Heart right ventricle (tissue), 16 donors: ENCODE results near the gene TSPYL1. TPM values are rescaled to one million over a fixed set of nuclear protein-coding genes. Genes with fewer than 3 reads are reported as not detected.

ENCODE experiments used
- ATAC-seq, 8 donors: fragments of 200-7000 bp; cut with Tn5 transposase; one replicate each; pipeline ENCODE4 v1.9.1; 2020; ENCODE audit warnings: mild to moderate bottlenecking in 8 of 8, moderate library complexity in 8 of 8, moderate number of reproducible peaks in 1 of 8
- DNase-seq, 2 donors: peaks; one replicate each; pipeline ENCODE4 v3.0.0-alpha.2; 2020
- H3K27ac ChIP-seq, 10 donors: fragments of 200-600 bp; sonication (generic) in 2 of 10; one replicate each; pipeline versions ENCODE4 v1.5.0 to v1.8.0; 2020 to 2022; ENCODE audit warnings: mild to moderate bottlenecking in 3 of 10
- H3K27me3 ChIP-seq, 7 donors: fragments of 200-600 bp; one replicate each; pipeline ENCODE4 v1.8.0; 2021 to 2022; ENCODE audit warnings: mild to moderate bottlenecking in 2 of 7
- H3K36me3 ChIP-seq, 9 donors: fragments of 200-600 bp; sonication (generic) in 1 of 9; one replicate each; pipeline versions ENCODE4 v1.5.0 to v1.8.0; 2020 to 2022; ENCODE audit warnings: mild to moderate bottlenecking in 2 of 9
- H3K4me1 ChIP-seq, 9 donors: fragments of 200-600 bp; sonication (generic) in 1 of 9; one replicate each; pipeline versions ENCODE4 v1.5.0 to v1.8.0; 2020 to 2022; ENCODE audit warnings: mild to moderate bottlenecking in 4 of 9
- H3K4me3 ChIP-seq, 10 donors: fragments of 200-600 bp; sonication (generic) in 2 of 10; one replicate each; pipeline versions ENCODE4 v1.5.0 to v1.8.0; 2020 to 2022; ENCODE audit warnings: mild to moderate bottlenecking in 7 of 10, moderate library complexity in 2 of 10
- H3K9me3 ChIP-seq, 11 donors: fragments of 200-600 bp in 10 of 11; sonication (generic) in 2 of 11; one replicate each; pipeline versions ENCODE4 v1.5.0 to v1.8.0; 2013 to 2022; ENCODE audit warnings: mild to moderate bottlenecking in 2 of 11, control low read depth in 1 of 11, moderate library complexity in 1 of 11
- CTCF ChIP-seq, 9 donors: fragments of 200-600 bp; sonication (generic) in 2 of 9; IDR thresholded peaks; one replicate each; pipeline versions ENCODE4 v1.5.0 to v1.8.0; 2021 to 2022; ENCODE audit warnings: antibody characterized with exemption in 9 of 9, mild to moderate bottlenecking in 5 of 9, moderate library complexity in 1 of 9
- WGBS, 2 donors: extraction: QIAGEN DNeasy Blood & Tissue Kit; methylation state at CpG; one replicate each; pipeline ENCODE4 v1.1.7; 2013; ENCODE audit warnings: inconsistent platforms in 1 of 2; 5-methylcytosine and 5-hydroxymethylcytosine counted together
- intact Hi-C, 10 donors: fragments of 100-400 bp; cut with DNase I; formaldehyde crosslinking; loops; one replicate each; pipeline versions ENCODE4 v1.11.1 to v1.14.2; 2022
- polyA plus RNA-seq, 2 donors: library from polyadenylated mRNA; stranded (reverse); fragments of 200-250 nt; gene quantifications; one replicate each; pipeline ENCODE4 v1.2.3, GENCODE V29; 2013
- total RNA-seq, 10 donors: library from RNA; stranded (reverse); fragmentation: NEBNext Ultra II Directional in 3 of 10; extraction: Animal tissue kit (Norgen Biotek cat#: 25700) in 3 of 10; gene quantifications; one replicate each; pipeline versions ENCODE4 v1.2.1 to v1.2.4, GENCODE V29; 2021 to 2023
- donor health status: Arrhythmogenic right ventricular cardiomyopathy.
- donor health status: ischemic (EF 13 %, LVEDD 7.1; RV severe dilation, severe dysfunction).
- donor health status: healthy with polysubstance abuse.
- donor health status: DM: no; HTN: yes; CAD: no.
- donor health status: DM: no; HTN: no; CAD: no.
- donor health status: ischemic (EF 25% LVEDD 6.9; RV normal size, moderate dysfunction).
- donor health status: ischemic (EF 25% LVEDD 5.7; RV mildly dilated, moderate dysfunction).
- donor health status: healthy.
- donor health status: DM: yes; HTN: yes; CAD: no.
- donor health status: Ischemic cardiomyopathy.
- donor health status: ischemic (EF 35%, LVEDD 5.7; RV mildly dilated, moderate dysfunction).
- donor health status: nonischemic (EF 11% LVEDD 7.7; RV severe dilation, severe dysfunction).
- donor health status: DM: yes; HTN: yes; CAD: no.
- donor health status: PGD.
- donor health status: ischemic (EF 29% LVEDD 5.4; RV normal size, mild dysfunction).
- donor health status: nonischemic (EF 23%, LVEDD 6.1; RV moderate dilation, normal function).

TSPYL1 gene
- total and polyA plus RNA-seq, 12 donors, result 14.0 to 143 (median 105) TPM

- WGBS, 2 donors, result 24 to 25% methylated on average over 3 of the region's 3 CpGs
- peak; percentile 39 to 87 (median 66) for TF ChIP-seq CTCF (IDR thresholded peaks at IDR 0.05)
- Histone ChIP-seq H3K27me3 (no peaks in the 10 kb centered on the region), H3K9me3 (peaks cover 0 to 5% (median 0%) of the 10 kb centered on the region in 11 donors), H3K4me1 (peaks cover 0 to 20% (median 6%) of the 10 kb centered on the region in 9 donors), H3K4me3 (no peak overlapping the region), H3K27ac (no peak overlapping the region), H3K36me3 (peaks cover 0 to 34% (median 0%) of the 10 kb centered on the region in 9 donors)
- intact Hi-C loops, result loop anchor here in 3 of 10 donors (5.0 to 10.0 kb wide), 4 partner anchors 51 to 296 kb away; no protein-coding TSS in a partner anchor
- ATAC-seq, result peak in 5 of 8 donors; percentile 55 to 80 (median 68)
- DNase-seq, result no peak
Measured at GRCh38 chr6:116268589-116269293, 11.0 kb downstream of the TSPYL1 start.

GRCh38 chr6:116267836-116268588 is 11.7 kb downstream of the TSPYL1 start:
- Histone ChIP-seq H3K27me3 (no peaks in the 10 kb centered on the region), H3K4me3 (no peak overlapping the region)
- WGBS, 2 donors, result 46 to 47% methylated on average over 3 of the region's 3 CpGs

GRCh38 chr6:116266803-116267202 is 12.9 kb downstream of the TSPYL1 start:
- DNase-seq, result no peak
- no peak for ATAC-seq
- no peak overlapping the region for H3K4me3 ChIP-seq
- no peaks in the 10 kb centered on the region for H3K27me3 ChIP-seq
- peaks cover 0 to 18% (median 0%) of the 10 kb centered on the region in 9 donors for H3K36me3 ChIP-seq
- TF ChIP-seq CTCF (IDR thresholded peaks at IDR 0.05), result no peak
- H3K4me1 ChIP-seq, result peaks cover 0 to 20% (median 6%) of the 10 kb centered on the region in 9 donors
- peaks cover 0 to 19% (median 9%) of the 10 kb centered on the region in 11 donors for H3K9me3 ChIP-seq
- intact Hi-C loops, result loop anchor here in 3 of 10 donors (5.0 to 10.0 kb wide), 4 partner anchors 50 to 298 kb away; no protein-coding TSS in a partner anchor
- H3K27ac ChIP-seq, result no peak overlapping the region

More at GRCh38 chr6:116267836-116268588, 11.7 kb downstream of the TSPYL1 start:
- Histone ChIP-seq H3K36me3 (peaks cover 0 to 27% (median 0%) of the 10 kb centered on the region in 9 donors), H3K4me1 (peaks cover 0 to 20% (median 6%) of the 10 kb centered on the region in 9 donors), H3K9me3 (peaks cover 0 to 13% (median 5%) of the 10 kb centered on the region in 11 donors), H3K27ac (no peak overlapping the region)
- intact Hi-C loops, result loop anchor here in 3 of 10 donors (5.0 to 10.0 kb wide), 4 partner anchors 51 to 297 kb away; no protein-coding TSS in a partner anchor
- DNase-seq (no peak), ATAC-seq (peak in 1 of 8 donors; percentile 51)
- no peak for TF ChIP-seq CTCF (IDR thresholded peaks at IDR 0.05)
